GM19351 (cell line): ENCODE results near the gene NLRC3.

Experiments used
- ATAC-seq: cut with Tn5 transposase; IDR thresholded peaks from one replicate; pipeline ENCODE4 v1.9.1; 2021; ENCODE audit warnings: mild to moderate bottlenecking, moderate library complexity; ENCODE audit not compliant: unreplicated experiment

NLRC3 gene

GRCh38 chr16:3599121-3599520 is 21.9 kb upstream of the NLRC3 start:
- ATAC-seq: no peak

- no peak for ATAC-seq
Measured at GRCh38 chr16:3598236-3598635, 21.0 kb upstream of the NLRC3 start.

GRCh38 chr16:3597676-3598075 is 20.5 kb upstream of the NLRC3 start:
- ATAC-seq: no peak

GRCh38 chr16:3597226-3597625 is 20.0 kb upstream of the NLRC3 start:
- no peak for ATAC-seq

GRCh38 chr16:3596101-3596861 is 19.1 kb upstream of the NLRC3 start:
- no peak for ATAC-seq

- no peak for ATAC-seq
Measured at GRCh38 chr16:3595521-3596021, 18.4 kb upstream of the NLRC3 start.

- no peak for ATAC-seq
Measured at GRCh38 chr16:3595110-3595486, 17.9 kb upstream of the NLRC3 start.

GRCh38 chr16:3594316-3595109 is 17.3 kb upstream of the NLRC3 start:
- ATAC-seq: no peak

GRCh38 chr16:3592559-3592958 is 15.4 kb upstream of the NLRC3 start:
- ATAC-seq: no peak

- no peak for ATAC-seq
Measured at GRCh38 chr16:3591991-3592390, 14.8 kb upstream of the NLRC3 start.

GRCh38 chr16:3591436-3591803 is 14.2 kb upstream of the NLRC3 start:
- no peak for ATAC-seq

- ATAC-seq: no peak
Measured at GRCh38 chr16:3590736-3591435, 13.7 kb upstream of the NLRC3 start.

- ATAC-seq: no peak
Measured at GRCh38 chr16:3589991-3590701, 12.9 kb upstream of the NLRC3 start.

- ATAC-seq: no peak
Measured at GRCh38 chr16:3589441-3589921, 12.3 kb upstream of the NLRC3 start.

- ATAC-seq: no peak
Measured at GRCh38 chr16:3589001-3589400, 11.8 kb upstream of the NLRC3 start.

- peak; percentile 47 for ATAC-seq
Measured at GRCh38 chr16:3587547-3588110, 10.4 kb upstream of the NLRC3 start.

GRCh38 chr16:3584412-3584811 is 7.2 kb upstream of the NLRC3 start:
- no peak for ATAC-seq

GRCh38 chr16:3583303-3584038 is 6.3 kb upstream of the NLRC3 start:
- ATAC-seq: no peak

- ATAC-seq: no peak
Measured at GRCh38 chr16:3582276-3583165, 5.3 kb upstream of the NLRC3 start.
